Right ventricle myocardium superior (tissue), 1 donor: ENCODE results near the gene RESF1. TPM values are rescaled to one million over a fixed set of nuclear protein-coding genes. Genes with fewer than 3 reads are reported as not detected.
"Not testable (repeated sequence)": the region's sequence is repeated elsewhere in the genome, so short reads cannot be mapped to it uniquely, and the experiment has no call there.

Source experiments
- ATAC-seq: fragments of 200-7000 bp; cut with Tn5 transposase; one replicate; pipeline ENCODE4 v1.9.1; 2020; ENCODE audit warnings: mild to moderate bottlenecking; ENCODE audit not compliant: poor library complexity
- DNase-seq: peaks from one replicate; pipeline ENCODE4 v3.0.0-alpha.2; 2020
- intact Hi-C: fragments of 100-400 bp; cut with DNase I; formaldehyde crosslinking; loops from one replicate; pipeline ENCODE4 v1.11.2; 2022
- long read RNA-seq: library from polyadenylated mRNA; unstranded; transcript quantifications from one replicate; pipeline ENCODE4 v2.0.0, GENCODE V29; 2021
- total RNA-seq: library from RNA; stranded (reverse); fragmentation: NEBNext Ultra II Directional; extraction: Animal tissue kit (Norgen Biotek cat#: 25700); gene quantifications from one replicate; pipeline ENCODE4 v1.2.1, GENCODE V29; 2021
- donor health status: DM: no; HTN: yes; CAD: no; lungs with severe emphysema.

RESF1 gene, protein sequence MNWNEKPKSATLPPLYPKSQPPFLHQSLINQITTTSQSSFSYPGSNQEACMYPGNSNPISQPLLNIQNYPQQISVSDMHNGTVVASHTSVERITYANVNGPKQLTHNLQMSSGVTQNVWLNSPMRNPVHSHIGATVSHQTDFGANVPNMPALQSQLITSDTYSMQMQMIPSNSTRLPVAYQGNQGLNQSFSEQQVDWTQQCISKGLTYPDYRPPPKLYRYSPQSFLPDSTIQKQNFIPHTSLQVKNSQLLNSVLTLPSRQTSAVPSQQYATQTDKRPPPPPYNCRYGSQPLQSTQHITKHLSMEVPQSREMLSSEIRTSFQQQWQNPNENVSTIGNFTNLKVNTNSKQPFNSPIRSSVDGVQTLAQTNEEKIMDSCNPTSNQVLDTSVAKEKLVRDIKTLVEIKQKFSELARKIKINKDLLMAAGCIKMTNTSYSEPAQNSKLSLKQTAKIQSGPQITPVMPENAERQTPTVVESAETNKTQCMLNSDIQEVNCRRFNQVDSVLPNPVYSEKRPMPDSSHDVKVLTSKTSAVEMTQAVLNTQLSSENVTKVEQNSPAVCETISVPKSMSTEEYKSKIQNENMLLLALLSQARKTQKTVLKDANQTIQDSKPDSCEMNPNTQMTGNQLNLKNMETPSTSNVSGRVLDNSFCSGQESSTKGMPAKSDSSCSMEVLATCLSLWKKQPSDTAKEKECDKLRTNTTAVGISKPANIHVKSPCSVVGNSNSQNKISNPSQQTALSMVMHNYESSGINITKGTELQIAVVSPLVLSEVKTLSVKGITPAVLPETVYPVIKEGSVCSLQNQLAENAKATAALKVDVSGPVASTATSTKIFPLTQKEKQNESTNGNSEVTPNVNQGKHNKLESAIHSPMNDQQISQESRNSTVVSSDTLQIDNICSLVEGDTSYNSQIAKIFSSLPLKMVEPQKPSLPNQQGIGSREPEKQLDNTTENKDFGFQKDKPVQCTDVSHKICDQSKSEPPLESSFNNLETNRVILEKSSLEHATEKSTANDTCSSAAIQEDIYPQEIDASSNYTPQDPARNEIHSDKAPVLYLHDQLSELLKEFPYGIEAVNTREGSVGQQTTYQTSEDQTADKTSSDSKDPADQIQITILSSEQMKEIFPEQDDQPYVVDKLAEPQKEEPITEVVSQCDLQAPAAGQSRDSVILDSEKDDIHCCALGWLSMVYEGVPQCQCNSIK (N-terminal part only)
- 18.1 TPM for total RNA-seq
- long read RNA-seq, full-length matches to known transcripts = 3 of 4 reads
- long read RNA-seq, partial matches to known transcripts = 1 of 4 reads
- long read RNA-seq, other reads (novel, unspliced or antisense) = 0 of 4 reads

- DNase-seq (peak; percentile 95), ATAC-seq (peak; percentile 98)
- intact Hi-C loops = no loop called here
Observed at GRCh38 chr12:31959161-31959700, at the start of gene RESF1. Gene RESF1, plus strand, starts transcription at chr12:31959415. Its CDS starts 21,541 bp downstream, at chr12:31980956.

DNA sequence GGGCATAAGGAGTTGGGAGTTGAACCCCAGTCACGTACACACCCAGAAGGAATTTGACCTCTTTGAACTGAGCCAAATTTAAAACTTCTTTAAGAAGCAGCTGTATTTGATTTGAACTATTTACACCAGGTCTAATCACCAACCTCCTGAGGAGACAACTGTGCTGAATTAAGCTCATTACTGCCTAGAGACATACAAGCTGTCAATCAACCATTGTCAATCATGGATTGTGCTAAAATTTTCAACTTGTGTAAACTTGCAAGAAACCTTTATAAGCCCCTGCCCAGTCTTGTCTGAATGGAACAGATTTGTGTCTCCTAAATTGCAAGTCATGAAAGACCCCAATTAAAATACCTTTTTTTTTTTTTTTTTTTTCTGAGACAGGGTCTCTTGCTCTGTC is 44.3 kb upstream of the RESF1 start:
- intact Hi-C loops = no loop called here
- ATAC-seq = no peak
- DNase-seq = no peak

DNA sequence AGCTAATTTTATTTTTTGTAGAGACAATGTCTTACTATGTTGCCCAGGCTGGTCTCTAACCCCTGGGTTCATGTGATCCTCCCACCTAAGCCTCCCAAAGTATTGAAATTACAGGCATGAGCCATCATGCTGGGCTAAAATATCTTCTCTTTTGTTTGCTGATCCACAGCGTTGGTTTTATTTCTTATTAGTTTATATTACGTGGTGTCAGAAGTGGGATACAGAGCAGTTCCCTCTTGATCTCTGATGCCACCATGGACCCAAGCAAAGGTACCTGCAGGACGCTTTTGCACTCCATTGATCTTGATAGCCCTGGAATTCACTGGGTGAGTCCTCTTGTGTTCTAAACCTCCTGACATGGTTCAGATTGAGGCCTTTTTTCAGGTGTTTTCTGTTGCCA is 43.8 kb upstream of the RESF1 start:
- intact Hi-C loops = no loop called here
- DNase-seq = no peak
- ATAC-seq = no peak

- DNase-seq (no peak), ATAC-seq (no peak)
- intact Hi-C loops = no loop called here
Observed at GRCh38 chr12:31922341-31923062, 36.7 kb upstream of the RESF1 start.

DNA sequence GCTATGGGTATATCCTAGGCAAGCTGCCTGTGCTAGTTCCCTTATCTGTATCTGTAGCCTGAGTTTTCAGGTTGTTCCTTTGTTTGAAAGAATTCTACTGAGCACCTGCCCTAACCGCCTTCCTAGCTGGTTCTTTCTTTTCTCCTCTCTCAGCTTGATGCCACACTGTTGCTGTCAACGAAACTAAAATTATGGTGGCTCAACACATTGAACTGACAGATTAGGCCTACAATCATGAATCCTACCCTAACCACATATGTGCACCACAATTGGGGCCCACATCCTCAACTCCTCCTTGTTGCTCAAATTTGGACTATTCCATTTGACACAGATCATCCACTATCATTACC is 36.2 kb upstream of the RESF1 start:
- no peak for ATAC-seq
- intact Hi-C loops = no loop called here
- DNase-seq = no peak

GRCh38 chr12:31928246-31929026 is 30.8 kb upstream of the RESF1 start:
- DNase-seq (no peak), ATAC-seq (no peak)
- intact Hi-C loops = no loop called here

GRCh38 chr12:31929027-31929526 is 30.1 kb upstream of the RESF1 start:
- ATAC-seq = no peak
- no peak for DNase-seq
- intact Hi-C loops = no loop called here

DNA sequence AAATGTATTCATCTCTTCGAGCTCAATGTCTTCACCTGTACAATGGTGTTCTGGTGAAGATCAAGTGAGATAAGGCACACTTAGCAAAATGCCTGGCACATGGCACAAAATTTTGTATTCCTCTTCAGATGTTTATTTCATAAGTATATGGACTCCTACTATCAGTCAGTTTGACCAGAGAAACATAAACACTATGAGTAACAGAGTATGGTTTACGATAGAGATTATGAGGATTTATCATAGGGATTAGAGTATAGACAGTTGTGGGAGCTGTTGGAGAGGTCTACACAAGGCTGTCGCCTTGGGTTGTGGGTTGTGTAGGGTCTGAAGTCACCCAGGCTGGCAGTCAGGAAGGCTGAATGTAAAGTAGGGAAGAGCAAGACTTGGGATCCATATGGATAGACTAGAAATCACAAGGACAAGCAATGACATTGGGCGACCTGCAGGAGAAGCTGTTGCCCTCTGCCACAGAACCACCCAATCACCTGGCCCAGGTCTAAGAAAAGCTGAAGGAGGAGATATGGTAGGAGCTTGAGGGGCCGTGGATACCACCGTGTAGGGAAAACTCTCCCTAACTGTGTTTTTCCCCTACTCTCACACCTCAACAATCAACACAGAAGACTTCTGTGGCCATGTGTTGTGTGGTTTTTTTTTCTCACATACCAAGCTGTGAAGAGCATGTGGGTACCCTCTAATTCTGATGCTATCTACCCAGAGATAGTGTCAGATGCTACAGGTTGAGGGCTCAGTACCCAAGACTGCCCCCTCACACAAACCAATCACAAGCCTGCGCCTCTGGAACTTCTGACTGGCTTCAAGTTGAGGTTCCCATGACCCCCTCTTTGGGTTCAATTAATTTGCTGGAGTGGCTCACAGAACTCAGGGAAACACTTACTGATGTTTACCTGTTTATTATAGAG is 27.2 kb upstream of the RESF1 start:
- intact Hi-C loops = no loop called here
- ATAC-seq (no peak), DNase-seq (no peak)

- intact Hi-C loops = no loop called here
Observed at GRCh38 chr12:31944299-31944698, 14.9 kb upstream of the RESF1 start.

DNA sequence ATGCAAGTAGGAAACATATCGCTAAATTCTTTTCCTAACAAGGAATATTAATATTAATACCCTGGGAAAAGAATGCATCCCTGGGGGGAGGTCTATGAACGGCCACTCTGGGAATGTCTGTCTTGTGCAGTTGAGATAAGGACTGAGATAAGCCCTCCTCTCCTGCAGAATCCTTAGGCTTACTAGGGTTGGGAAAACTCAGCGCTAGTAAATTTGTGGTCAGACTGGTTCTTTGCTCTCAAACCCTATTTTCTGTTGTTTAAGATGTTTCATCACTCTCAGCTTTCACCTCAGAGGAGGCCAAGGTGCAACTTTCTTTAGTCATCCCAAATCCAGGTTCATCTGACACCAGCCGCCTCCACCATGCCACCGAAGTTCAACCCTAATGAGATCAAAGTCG is 11.2 kb upstream of the RESF1 start:
- DNase-seq (no peak), ATAC-seq (no peak)
- intact Hi-C loops = no loop called here

More at GRCh38 chr12:31944299-31944698, 14.9 kb upstream of the RESF1 start:
- no peak for DNase-seq
- ATAC-seq = no peak

DNA sequence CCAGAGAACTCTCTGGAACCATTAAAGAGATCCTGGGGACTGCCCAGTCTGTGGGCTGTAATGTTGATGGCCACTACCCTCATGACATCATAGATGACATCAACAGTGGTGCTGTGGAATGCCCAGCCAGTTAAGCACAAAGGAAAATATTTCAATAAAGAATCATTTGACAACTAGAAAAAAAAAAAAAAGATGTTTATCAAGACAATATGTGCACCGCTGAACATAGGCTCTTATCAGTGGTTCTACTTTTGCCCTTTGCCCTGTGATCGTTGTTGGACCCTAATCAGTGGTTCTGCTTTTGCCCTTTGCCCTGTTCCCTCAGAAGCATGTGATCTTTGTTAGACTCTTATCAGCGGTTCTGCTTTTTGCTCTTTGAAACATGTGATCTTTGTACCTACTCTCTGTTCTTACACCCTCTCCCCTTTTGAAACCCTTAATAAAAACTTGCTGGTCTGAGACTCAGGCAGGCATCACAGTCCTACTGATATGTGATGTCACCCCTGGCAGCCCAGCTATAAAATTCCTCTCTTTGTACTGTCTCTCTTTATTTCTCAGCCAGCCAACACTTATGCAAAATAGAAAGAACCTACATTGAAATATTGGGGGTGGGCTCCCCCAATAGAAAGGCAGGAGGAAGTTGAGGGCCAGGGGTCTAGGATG is 10.4 kb upstream of the RESF1 start:
- DNase-seq, intact Hi-C loops, ATAC-seq: not testable (repeated sequence)

DNA sequence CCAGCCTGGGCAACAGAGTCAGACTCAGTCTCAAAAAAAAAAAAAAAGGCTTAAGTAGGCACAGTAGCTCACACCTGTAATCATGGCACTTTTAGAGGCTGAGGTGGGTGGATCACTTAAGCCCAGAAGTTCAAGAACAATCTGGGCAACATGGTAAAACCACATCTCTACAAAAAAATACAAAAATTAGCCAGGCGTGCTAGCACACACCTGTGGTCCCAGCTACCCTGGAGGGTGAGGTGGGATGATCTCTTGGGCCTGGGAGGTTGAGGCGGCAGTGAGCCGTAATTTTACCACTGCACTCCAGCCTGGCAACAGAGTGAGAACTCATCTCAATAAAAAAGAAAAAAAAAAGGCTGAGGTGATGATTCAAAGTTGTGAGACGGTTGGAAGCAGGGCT is 9.1 kb upstream of the RESF1 start:
- ATAC-seq = no peak
- intact Hi-C loops = no loop called here
- DNase-seq = no peak

- DNase-seq = no peak
- intact Hi-C loops = no loop called here
- no peak for ATAC-seq
Observed at GRCh38 chr12:31950492-31950891, 8.7 kb upstream of the RESF1 start.

DNA sequence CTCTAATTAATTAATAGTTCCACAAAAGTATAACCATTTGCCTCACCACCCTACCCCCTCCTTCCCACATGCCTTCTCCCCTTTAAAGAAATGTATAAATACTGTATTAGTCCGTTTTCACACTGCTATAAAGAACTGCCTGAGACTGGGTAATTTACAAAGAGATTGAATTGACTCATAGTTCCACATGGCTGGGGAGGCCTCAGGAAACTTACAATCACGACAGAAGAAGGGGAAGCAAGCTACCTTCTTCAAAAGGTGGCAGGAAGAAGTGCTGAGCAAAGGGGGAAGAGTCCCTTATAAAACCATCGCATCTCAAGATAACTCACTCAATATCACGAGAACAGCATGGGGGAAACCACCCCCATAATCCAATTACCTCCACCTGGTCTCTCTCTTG is 8.2 kb upstream of the RESF1 start:
- ATAC-seq (no peak), DNase-seq (no peak)
- intact Hi-C loops = no loop called here

DNA sequence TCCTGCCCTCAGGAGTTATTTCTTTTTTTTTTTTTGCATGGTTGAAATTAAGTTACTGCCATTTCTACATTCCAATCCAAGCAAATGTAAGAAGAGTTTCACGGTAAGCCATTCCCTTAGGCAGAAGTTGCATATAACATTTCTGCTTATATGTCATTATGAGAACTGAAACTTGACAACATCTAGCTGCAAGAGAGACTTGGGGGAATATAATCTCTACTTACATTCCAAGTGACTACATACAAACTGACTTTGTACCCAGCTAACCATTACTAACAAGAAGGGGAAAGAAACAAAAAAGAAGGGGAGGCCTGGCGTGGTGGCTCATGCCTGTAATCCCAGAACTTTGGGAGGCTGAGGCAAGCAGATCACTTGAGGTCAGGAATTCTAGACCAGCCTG is 7.3 kb upstream of the RESF1 start:
- DNase-seq (no peak), ATAC-seq (no peak)
- intact Hi-C loops = no loop called here

GRCh38 chr12:31952418-31952817 is 6.8 kb upstream of the RESF1 start:
- DNase-seq (no peak), ATAC-seq (no peak)
- intact Hi-C loops = no loop called here
